Liver (tissue), 9 donors: ENCODE measurements around the gene CATSPERE. TPM values are rescaled to one million over a fixed set of nuclear protein-coding genes. Genes with fewer than 3 reads are reported as not detected.

Experiments
- DNase-seq: peaks from one replicate; pipeline ENCODE4 v3.0.0-alpha.2; 2017; ENCODE audit warnings: low spot score
- H3K27ac ChIP-seq, 2 donors: one replicate each; pipeline ENCODE4 v1.7.0; 2013; ENCODE audit warnings: inconsistent platforms in 2 of 2, low read length in 2 of 2, control low read depth in 1 of 2, low read depth in 1 of 2, mild to moderate bottlenecking in 1 of 2
- H3K27me3 ChIP-seq, 4 donors: one replicate each; pipeline versions ENCODE4 v1.6.1 to v1.7.0; 2013; ENCODE audit warnings: low read length in 3 of 4, inconsistent platforms in 1 of 4, mild to moderate bottlenecking in 1 of 4, moderate library complexity in 1 of 4; ENCODE audit not compliant: control insufficient read depth in 4 of 4, insufficient read depth in 4 of 4
- H3K36me3 ChIP-seq, 4 donors: one replicate each; pipeline versions ENCODE4 v1.6.1 to v1.7.0; 2013; ENCODE audit warnings: low read length in 3 of 4, mild to moderate bottlenecking in 3 of 4, low read depth in 1 of 4, moderate library complexity in 1 of 4; ENCODE audit not compliant: control insufficient read depth in 4 of 4, insufficient read depth in 3 of 4
- H3K4me1 ChIP-seq, 4 donors: one replicate each; pipeline versions ENCODE4 v1.6.1 to v1.7.0; 2013; ENCODE audit warnings: low read length in 3 of 4, mild to moderate bottlenecking in 3 of 4, moderate library complexity in 1 of 4; ENCODE audit not compliant: control insufficient read depth in 4 of 4, insufficient read depth in 4 of 4
- H3K4me3 ChIP-seq, 3 donors: one replicate each; pipeline versions ENCODE4 v1.6.1 to v1.7.0; 2013; ENCODE audit warnings: low read length in 3 of 3, control low read depth in 1 of 3, low read depth in 1 of 3, mild to moderate bottlenecking in 1 of 3
- H3K9ac ChIP-seq, 2 donors: one replicate each; pipeline ENCODE4 v1.7.0; 2013; ENCODE audit warnings: low read length in 2 of 2, mild to moderate bottlenecking in 2 of 2, moderate library complexity in 2 of 2, control low read depth in 1 of 2, low read depth in 1 of 2
- H3K9me3 ChIP-seq, 4 donors: one replicate each; pipeline versions ENCODE4 v1.6.1 to v1.7.0; 2013; ENCODE audit warnings: low read length in 3 of 4; ENCODE audit not compliant: control insufficient read depth in 4 of 4
- FOXA1 ChIP-seq: IDR thresholded peaks from 2 replicates; pipeline ENCODE4 v1.6.1; 2016; ENCODE audit warnings: antibody characterized with exemption
- FOXA2 ChIP-seq: IDR thresholded peaks from 2 replicates; pipeline ENCODE4 v1.6.1; 2016; ENCODE audit warnings: antibody characterized with exemption
- GABPA ChIP-seq, 2 donors: IDR thresholded peaks in 1 of 2; conservative IDR thresholded peaks in 1 of 2; 2 replicates each; pipeline ENCODE4 v1.6.1; 2016; ENCODE audit warnings: antibody characterized with exemption in 2 of 2, mild to moderate bottlenecking in 1 of 2, moderate library complexity in 1 of 2
- HNF4G ChIP-seq: IDR thresholded peaks from 2 replicates; pipeline ENCODE4 v1.6.1; 2016; ENCODE audit warnings: antibody characterized with exemption
- JUND ChIP-seq, 2 donors: IDR thresholded peaks; 2 replicates each; pipeline ENCODE4 v1.6.1; 2016; ENCODE audit warnings: antibody characterized with exemption in 2 of 2
- MAX ChIP-seq: IDR thresholded peaks from 2 replicates; pipeline ENCODE4 v1.6.1; 2016; ENCODE audit warnings: antibody characterized with exemption
- NR2F2 ChIP-seq: IDR thresholded peaks from 2 replicates; pipeline ENCODE4 v1.6.1; 2016; ENCODE audit warnings: antibody characterized with exemption
- RXRA ChIP-seq, 2 donors: IDR thresholded peaks; 2 replicates each; pipeline ENCODE4 v1.6.1; 2017 to 2018; ENCODE audit warnings: antibody characterized with exemption in 2 of 2, mild to moderate bottlenecking in 1 of 2
- SP1 ChIP-seq: IDR thresholded peaks from 2 replicates; pipeline ENCODE4 v1.6.1; 2018; ENCODE audit warnings: antibody characterized with exemption, mild to moderate bottlenecking
- TAF1 ChIP-seq: conservative IDR thresholded peaks from 2 replicates; pipeline ENCODE4 v1.6.1; 2016; ENCODE audit warnings: antibody characterized with exemption, mild to moderate bottlenecking
- ZBTB33 ChIP-seq: IDR thresholded peaks from 2 replicates; pipeline ENCODE4 v1.6.1; 2016; ENCODE audit warnings: antibody characterized with exemption
- WGBS: extraction: QIAGEN DNeasy Blood & Tissue Kit; methylation state at CpG from one replicate; pipeline ENCODE4 v1.1.7; 2013; 5-methylcytosine and 5-hydroxymethylcytosine counted together
- polyA plus RNA-seq, 2 donors: library from polyadenylated mRNA; stranded (reverse) in 1 of 2; unstranded in 1 of 2; fragments of 200-250 nt in 1 of 2; fragments of >200 nt in 1 of 2; fragmentation: Nextera tagmentation in 1 of 2; extraction: Ambion mirVana in 1 of 2; gene quantifications; one replicate each; pipeline versions ENCODE4 v1.2.1 to v1.2.3, GENCODE V29; 2013 to 2015
- total RNA-seq, 2 donors: library from RNA; depleted of rRNA; stranded (reverse); fragments of >200 nt; gene quantifications; one replicate each; pipeline ENCODE4 v1.2.3, GENCODE V29; 2014
- TF ChIP-seq, protein P1 (sequence below): IDR thresholded peaks from 2 replicates; pipeline ENCODE4 v1.6.1; 2016; ENCODE audit warnings: antibody characterized with exemption, mild to moderate bottlenecking
- donor health status: healthy.
- donor health status: healthy.
- donor health status: healthy.
- donor health status: healthy.
- donor health status: healthy.

Gene CATSPERE
- total and polyA plus RNA-seq, 4 donors: 0.15 to 0.79 (median 0.53) TPM

DNA sequence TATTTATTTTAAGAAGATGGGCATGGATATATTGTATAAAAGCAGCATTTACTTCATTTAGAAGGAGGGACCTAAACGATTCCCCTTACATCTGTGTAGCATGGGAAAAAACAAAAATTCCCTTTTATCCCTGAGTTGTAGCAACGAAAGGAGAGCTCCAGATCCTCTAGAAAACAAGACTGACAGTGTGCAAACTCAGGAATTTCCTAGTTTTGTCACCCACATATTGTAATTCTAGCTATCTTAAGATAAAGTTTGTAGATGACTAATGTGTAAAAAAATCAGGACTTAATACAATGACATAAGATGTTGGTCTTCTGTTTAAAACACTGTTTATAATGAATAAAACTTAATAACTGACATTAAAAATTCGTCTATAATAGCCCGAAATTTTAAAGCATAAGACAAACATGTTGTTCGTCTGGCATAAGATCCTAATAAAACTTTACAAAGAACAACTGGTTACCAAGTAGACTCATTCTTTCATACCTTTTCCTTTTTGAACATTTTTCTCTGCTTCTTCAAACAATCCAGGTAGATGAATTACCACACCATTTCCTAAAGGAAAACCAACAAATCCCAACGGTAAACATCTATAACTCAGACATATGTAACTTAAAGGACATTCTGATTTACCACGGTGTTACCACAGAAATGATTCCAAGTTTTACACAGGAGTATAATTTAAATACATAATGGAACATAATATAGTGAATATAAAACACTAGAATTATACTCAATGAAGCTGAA lies 24.6 kb upstream of the CATSPERE start:
- H3K27me3 ChIP-seq: no peaks in the 10 kb centered on the region
- TF ChIP-seq FOXA2 (no peak), MAX (no peak), TAF1 (no peak), RXRA (IDR thresholded peaks at IDR 0.05) (no peak), ZBTB33 (no peak), FOXA1 (no peak), GABPA (IDR thresholded peaks at IDR 0.05 in 1 of 2, conservative IDR thresholded peaks at IDR 0.05 in 1 of 2) (no peak), JUND (IDR thresholded peaks at IDR 0.05) (no peak), NR2F2 (no peak), HNF4G (no peak), SP1 (no peak)
- TF ChIP-seq, protein P1, sequence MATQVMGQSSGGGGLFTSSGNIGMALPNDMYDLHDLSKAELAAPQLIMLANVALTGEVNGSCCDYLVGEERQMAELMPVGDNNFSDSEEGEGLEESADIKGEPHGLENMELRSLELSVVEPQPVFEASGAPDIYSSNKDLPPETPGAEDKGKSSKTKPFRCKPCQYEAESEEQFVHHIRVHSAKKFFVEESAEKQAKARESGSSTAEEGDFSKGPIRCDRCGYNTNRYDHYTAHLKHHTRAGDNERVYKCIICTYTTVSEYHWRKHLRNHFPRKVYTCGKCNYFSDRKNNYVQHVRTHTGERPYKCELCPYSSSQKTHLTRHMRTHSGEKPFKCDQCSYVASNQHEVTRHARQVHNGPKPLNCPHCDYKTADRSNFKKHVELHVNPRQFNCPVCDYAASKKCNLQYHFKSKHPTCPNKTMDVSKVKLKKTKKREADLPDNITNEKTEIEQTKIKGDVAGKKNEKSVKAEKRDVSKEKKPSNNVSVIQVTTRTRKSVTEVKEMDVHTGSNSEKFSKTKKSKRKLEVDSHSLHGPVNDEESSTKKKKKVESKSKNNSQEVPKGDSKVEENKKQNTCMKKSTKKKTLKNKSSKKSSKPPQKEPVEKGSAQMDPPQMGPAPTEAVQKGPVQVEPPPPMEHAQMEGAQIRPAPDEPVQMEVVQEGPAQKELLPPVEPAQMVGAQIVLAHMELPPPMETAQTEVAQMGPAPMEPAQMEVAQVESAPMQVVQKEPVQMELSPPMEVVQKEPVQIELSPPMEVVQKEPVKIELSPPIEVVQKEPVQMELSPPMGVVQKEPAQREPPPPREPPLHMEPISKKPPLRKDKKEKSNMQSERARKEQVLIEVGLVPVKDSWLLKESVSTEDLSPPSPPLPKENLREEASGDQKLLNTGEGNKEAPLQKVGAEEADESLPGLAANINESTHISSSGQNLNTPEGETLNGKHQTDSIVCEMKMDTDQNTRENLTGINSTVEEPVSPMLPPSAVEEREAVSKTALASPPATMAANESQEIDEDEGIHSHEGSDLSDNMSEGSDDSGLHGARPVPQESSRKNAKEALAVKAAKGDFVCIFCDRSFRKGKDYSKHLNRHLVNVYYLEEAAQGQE: no peak
- no peak overlapping the region for H3K4me3 ChIP-seq
- DNase-seq: no peak
- H3K36me3 ChIP-seq: peaks cover 2 to 14% (median 9%) of the 10 kb centered on the region in 4 donors
- H3K9ac ChIP-seq: no peak overlapping the region
- no peaks in the 10 kb centered on the region for H3K9me3 ChIP-seq
- H3K27ac ChIP-seq: no peak overlapping the region
- H3K4me1 ChIP-seq: no peaks in the 10 kb centered on the region
- WGBS: 89% methylated on average over 7 of the region's 7 CpGs

GRCh38 chr1:244437086-244437468 lies 24.0 kb upstream of the CATSPERE start:
- H3K36me3 ChIP-seq: peaks cover 0 to 12% (median 5%) of the 10 kb centered on the region in 4 donors
- no peak overlapping the region for H3K9ac ChIP-seq
- H3K9me3 ChIP-seq: no peaks in the 10 kb centered on the region
- H3K27ac ChIP-seq: no peak overlapping the region
- H3K4me1 ChIP-seq: peaks cover 0 to under 1% (median 0%) of the 10 kb centered on the region in 4 donors
- H3K4me3 ChIP-seq: no peak overlapping the region
- no peak for DNase-seq
- H3K27me3 ChIP-seq: no peaks in the 10 kb centered on the region
- no peak for TF ChIP-seq SP1
